Measurements from ENCODE around the gene LCP2.
A peak's percentile ranks its signal among the peaks of the same experiment; 100 is the strongest.

The LCP2 gene

DNA sequence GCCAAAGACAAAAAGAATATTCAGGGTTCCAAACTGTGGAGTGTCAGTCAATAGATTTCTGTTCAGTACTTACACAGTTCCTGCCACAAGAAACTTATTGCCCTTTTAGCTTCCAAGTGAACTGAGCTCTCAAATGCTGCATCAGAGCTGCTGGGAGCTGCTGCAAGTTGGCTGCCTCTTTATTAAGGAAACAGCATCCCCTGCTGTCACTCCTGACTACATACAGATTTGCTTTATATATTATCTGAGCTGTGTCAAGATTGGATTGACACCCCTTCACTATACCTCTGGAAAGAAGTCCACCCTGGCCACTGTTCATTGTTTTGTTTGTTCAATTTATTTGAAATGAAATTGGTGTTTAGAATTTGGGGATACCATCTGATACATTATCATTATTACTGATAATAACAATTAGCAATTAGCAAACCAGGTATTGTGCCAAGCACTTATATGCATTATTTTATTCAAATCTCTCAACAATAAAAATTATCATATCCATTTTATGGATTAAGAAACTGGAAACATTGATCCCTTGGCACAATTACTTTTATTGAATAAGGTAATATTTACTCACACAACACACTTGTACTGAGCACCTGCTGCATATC, 81.2 kb downstream of the LCP2 start:
- DNase-seq (ENCODE audit: low spot score), result peak; percentile 73

DNA sequence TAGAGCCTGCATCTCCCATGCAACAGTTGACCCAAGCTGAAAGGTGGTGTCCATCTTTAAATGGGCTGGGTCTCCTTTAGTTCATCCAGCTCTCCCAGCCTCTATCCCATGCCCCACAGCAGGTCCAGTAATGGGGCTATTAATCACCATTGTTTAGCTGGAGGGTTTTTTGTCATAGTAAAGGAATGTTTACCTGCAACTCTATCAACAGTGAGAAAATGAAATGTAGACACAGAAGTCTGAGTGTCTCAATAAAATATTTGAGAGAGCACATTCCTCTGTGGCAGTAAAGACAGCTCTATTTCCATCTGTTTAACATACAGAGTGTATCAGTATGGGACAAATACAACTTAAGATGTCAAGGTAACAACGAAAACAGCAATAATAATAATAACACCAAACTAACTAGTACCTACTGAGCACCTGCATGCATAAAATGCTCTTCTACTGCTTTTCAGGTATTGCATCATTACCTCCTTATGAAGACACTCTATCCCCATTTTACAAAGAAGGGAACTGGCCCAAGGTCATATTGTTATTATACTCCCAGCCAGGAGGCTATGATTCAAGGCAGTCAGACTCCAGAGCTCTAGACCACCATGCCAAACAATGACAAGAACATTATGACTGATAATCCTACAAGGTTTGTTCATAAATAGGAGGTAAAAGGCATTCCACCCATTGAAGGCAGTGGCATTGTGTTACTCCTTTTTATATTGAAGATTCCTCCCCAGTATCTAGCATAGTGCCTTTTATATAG, 85.8 kb downstream of the LCP2 start:
- no peak for DNase-seq (ENCODE audit: low spot score)

DNA sequence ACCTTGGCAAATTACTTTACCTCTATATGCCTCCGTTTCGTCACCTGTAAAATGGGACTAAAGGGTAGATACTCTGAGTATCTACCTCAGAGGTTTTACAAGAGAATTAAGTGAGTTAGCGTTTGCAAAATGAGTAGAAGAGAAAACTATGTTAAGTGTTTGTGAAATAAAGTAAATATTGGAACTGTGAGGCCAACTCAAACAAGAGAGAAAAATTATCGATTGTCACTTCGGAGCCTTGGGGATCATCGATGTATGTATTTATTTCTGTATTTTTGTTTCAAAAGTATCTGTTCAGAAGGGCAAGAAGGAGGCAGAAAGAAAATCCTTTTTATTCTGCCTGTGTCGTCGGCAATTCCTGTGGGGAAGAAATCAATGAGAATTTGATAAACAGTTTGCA, 90.6 kb downstream of the LCP2 start:
- DNase-seq (ENCODE audit: low spot score), result no peak

DNA sequence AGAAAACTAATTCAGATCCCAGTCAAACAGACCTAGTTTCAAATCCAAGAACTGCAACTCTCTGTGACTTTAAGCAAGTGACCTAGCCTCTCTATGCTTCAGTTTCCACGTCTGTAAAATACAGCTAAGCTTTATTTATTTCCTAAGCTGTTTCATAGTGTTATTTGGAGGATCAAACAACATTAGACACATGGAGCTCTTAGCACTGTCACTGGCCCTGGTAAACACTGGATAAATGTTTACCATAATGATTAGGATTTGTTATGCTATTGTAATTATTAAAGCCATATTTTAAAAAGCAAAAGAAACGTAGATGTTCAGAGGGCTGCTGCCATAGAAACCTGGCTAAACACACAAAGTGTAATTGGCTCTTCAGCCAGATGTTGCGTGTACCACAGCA, 91.4 kb downstream of the LCP2 start:
- DNase-seq (ENCODE audit: low spot score), result no peak

DNA sequence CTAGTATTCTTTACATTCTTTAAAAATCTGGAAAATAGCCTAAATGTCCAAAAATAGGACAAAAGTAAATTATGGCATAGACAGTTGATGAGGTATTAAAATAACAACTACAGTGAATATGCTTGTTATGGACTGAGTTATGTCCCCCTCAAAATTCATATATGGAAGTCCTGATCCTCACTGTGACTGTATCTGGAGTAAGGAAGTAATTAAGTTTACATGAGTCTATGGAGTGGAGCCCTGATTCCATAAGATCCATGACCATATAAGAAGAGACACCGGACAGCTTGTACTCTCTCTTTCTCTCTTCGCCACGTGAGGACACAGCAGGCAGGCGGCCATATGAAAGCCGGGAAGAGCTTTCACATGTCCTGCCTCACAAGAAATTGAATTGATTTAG, 93.4 kb downstream of the LCP2 start:
- no peak for DNase-seq (ENCODE audit: low spot score)

DNA sequence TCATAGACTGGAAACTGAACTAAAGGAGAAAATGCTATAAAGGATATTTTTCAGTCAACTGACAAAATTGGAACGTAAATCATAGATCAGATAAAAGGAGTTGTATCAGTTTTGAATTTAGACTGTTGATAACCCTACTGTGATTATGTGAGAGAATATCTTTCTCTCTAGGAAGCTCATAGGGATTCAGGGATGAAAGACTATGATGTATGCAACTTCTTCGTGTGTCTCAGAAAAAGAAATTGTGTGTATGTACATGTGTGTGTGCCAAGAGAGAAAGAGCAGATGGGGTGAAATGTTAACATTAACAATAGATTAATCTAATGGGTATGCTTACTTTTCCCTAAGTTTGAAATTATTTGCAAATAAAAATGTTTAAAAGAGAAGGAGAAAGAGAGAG, 95.5 kb downstream of the LCP2 start:
- no peak for DNase-seq (ENCODE audit: low spot score)

DNA sequence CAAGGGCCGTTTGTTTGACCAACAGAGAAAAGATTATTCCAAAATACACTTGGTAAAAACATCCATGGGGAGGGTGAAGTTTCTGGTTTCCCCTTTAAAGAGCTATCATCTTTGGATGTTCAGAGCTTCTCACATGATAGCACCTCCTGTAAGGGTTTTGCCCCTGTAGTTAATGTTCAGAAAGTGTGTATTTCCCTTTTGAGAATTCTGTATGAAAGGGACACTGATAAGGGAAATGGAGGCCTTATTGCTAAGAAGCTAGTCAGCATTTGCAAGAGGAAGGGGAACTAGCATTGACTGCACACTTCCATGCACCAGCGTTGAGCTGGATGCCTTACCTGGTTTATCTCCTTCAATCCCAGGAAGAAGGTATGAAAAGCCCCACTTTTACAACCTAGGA, 96.3 kb downstream of the LCP2 start:
- DNase-seq (ENCODE audit: low spot score), result no peak

DNA sequence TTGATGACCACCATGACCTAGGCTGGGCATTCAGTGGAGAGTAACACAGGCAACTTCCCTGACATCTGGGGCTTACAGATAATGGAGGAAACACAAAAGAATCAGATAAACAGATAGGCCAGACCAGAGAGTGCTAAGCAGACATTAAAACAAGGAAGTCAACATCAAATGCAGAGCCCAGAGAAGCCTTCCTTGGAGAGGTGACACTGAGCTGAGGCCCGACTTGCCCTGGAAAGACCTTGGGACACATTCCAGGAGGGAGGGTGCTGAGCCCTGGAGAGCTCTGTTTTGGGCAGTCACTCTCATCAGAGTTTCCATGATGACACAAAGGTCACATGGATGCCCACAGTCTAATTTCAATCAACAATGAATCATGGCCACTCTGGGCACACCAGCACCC, 96.7 kb downstream of the LCP2 start:
- DNase-seq (ENCODE audit: low spot score), result no peak

Measured in pons (tissue), 1 donor.